Natural killer cell (primary cell): ENCODE measurements around the gene PNLIP. TPM values are rescaled to one million over a fixed set of nuclear protein-coding genes. Genes with fewer than 3 reads are reported as not detected.

Experiments used
- ATAC-seq, 3 donors: fragments of 150-1000 bp in 2 of 3; fragments of 200-7000 bp in 1 of 3; cut with Tn5 transposase; 1 replicate in 1 of 3; 2 replicates in 2 of 3; pipeline ENCODE4 v1.10.0; 2021; ENCODE audit warnings: mild to moderate bottlenecking in 2 of 3, moderate library complexity in 2 of 3
- DNase-seq, 2 donors: peaks; one replicate each; pipeline versions ENCODE4 v3.0.0 to v3.0.0-alpha.2; 2013 to 2021; ENCODE audit warnings: mixed read lengths in 1 of 2
- H3K27ac ChIP-seq: one replicate; pipeline ENCODE4 v1.5.1; 2013; ENCODE audit warnings: mild to moderate bottlenecking, low read length
- H3K27me3 ChIP-seq: one replicate; pipeline ENCODE4 v1.6.1; 2013; ENCODE audit warnings: low read length; ENCODE audit not compliant: control insufficient read depth, insufficient read depth
- H3K36me3 ChIP-seq: one replicate; pipeline ENCODE4 v1.6.1; 2013; ENCODE audit warnings: low read length; ENCODE audit not compliant: control insufficient read depth, insufficient read depth
- H3K4me1 ChIP-seq: one replicate; pipeline ENCODE4 v1.6.1; 2013; ENCODE audit warnings: low read length; ENCODE audit not compliant: control insufficient read depth, insufficient read depth
- H3K4me3 ChIP-seq: one replicate; pipeline ENCODE4 v1.5.1; 2013; ENCODE audit warnings: low read length
- H3K9me3 ChIP-seq: one replicate; pipeline ENCODE4 v1.6.1; 2013; ENCODE audit warnings: low read length; ENCODE audit not compliant: control insufficient read depth, insufficient read depth
- H3K27ac Mint-ChIP-seq, 2 donors: one replicate each; pipeline ENCODE4 v1.8.0; 2022; ENCODE audit warnings: mild to moderate bottlenecking in 2 of 2, mixed read lengths in 2 of 2, moderate library complexity in 1 of 2
- H3K27me3 Mint-ChIP-seq, 2 donors: one replicate each; pipeline ENCODE4 v1.8.0; 2022; ENCODE audit warnings: low read depth in 2 of 2, mixed read lengths in 2 of 2
- H3K36me3 Mint-ChIP-seq: one replicate; pipeline ENCODE4 v1.8.0; 2022; ENCODE audit warnings: mixed read lengths
- H3K4me1 Mint-ChIP-seq, 2 donors: one replicate each; pipeline ENCODE4 v1.8.0; 2022; ENCODE audit warnings: mixed read lengths in 2 of 2
- H3K4me3 Mint-ChIP-seq: one replicate; pipeline ENCODE4 v1.8.0; 2022; ENCODE audit warnings: mild to moderate bottlenecking, moderate library complexity, mixed read lengths
- H3K9me3 Mint-ChIP-seq, 2 donors: one replicate each; pipeline ENCODE4 v1.8.0; 2022; ENCODE audit warnings: mixed read lengths in 2 of 2
- CTCF ChIP-seq: fragments of 200-600 bp; IDR thresholded peaks from one replicate; pipeline ENCODE4 v1.8.0; 2022; ENCODE audit warnings: antibody characterized with exemption
- WGBS: methylation state at CpG from one replicate; pipeline ENCODE4 v1.1.7; 2013; ENCODE audit warnings: missing lambda C conversion rate; ENCODE audit not compliant: insufficient coverage; 5-methylcytosine and 5-hydroxymethylcytosine counted together
- intact Hi-C: fragments of 100-400 bp; cut with micrococcal nuclease; formaldehyde crosslinking; loops from one replicate; pipeline ENCODE4 v1.14.2; 2022
- total RNA-seq, 4 donors: library from RNA; stranded (reverse); fragments of 120-200 nt in 1 of 4; gene quantifications; one replicate each; pipeline versions ENCODE4 v1.2.3 to v1.2.4, GENCODE V29; 2013 to 2022

Gene PNLIP
- total RNA-seq, 3 donors from 2014 or later (not counting 1 experiment from before 2014, with no cell fraction given), result not detected

- Mint-ChIP-seq H3K4me1 (no peaks in the 10 kb centered on the region), H3K27me3 (no peaks in the 10 kb centered on the region), H3K9me3 (no peaks in the 10 kb centered on the region), H3K36me3 (no peaks in the 10 kb centered on the region), H3K27ac (no peak overlapping the region), H3K4me3 (no peak overlapping the region)
- DNase-seq (no peak), ATAC-seq (no peak)
- Histone ChIP-seq H3K36me3 (no peaks in the 10 kb centered on the region), H3K4me3 (no peak overlapping the region), H3K27ac (no peak overlapping the region), H3K9me3 (no peaks in the 10 kb centered on the region), H3K4me1 (no peaks in the 10 kb centered on the region), H3K27me3 (no peaks in the 10 kb centered on the region)
- 92% methylated on average over 11 of the region's 13 CpGs for WGBS
- TF ChIP-seq CTCF, result no peak
- intact Hi-C loops, result no loop called here
These were observed 7.7 kb downstream of the PNLIP start for GRCh38 chr10:116553378-116553980.

GRCh38 chr10:116554628-116555027 is 8.9 kb downstream of the PNLIP start:
- 81% methylated on average over 5 of the region's 5 CpGs for WGBS
- no peak for TF ChIP-seq CTCF
- Mint-ChIP-seq H3K27me3 (no peaks in the 10 kb centered on the region), H3K4me1 (no peaks in the 10 kb centered on the region), H3K27ac (no peak overlapping the region), H3K36me3 (no peaks in the 10 kb centered on the region), H3K4me3 (no peak overlapping the region), H3K9me3 (no peaks in the 10 kb centered on the region)
- Histone ChIP-seq H3K36me3 (no peaks in the 10 kb centered on the region), H3K4me1 (no peaks in the 10 kb centered on the region), H3K4me3 (no peak overlapping the region), H3K9me3 (no peaks in the 10 kb centered on the region), H3K27me3 (no peaks in the 10 kb centered on the region), H3K27ac (no peak overlapping the region)
- no peak for ATAC-seq
- intact Hi-C loops, result no loop called here
- no peak for DNase-seq

- H3K27ac ChIP-seq, result no peak overlapping the region
- no peak for ATAC-seq
- intact Hi-C loops, result no loop called here
- H3K27me3 ChIP-seq, result no peaks in the 10 kb centered on the region
- H3K4me3 ChIP-seq, result no peak overlapping the region
- no peaks in the 10 kb centered on the region for H3K4me1 Mint-ChIP-seq
- H3K27me3 Mint-ChIP-seq, result no peaks in the 10 kb centered on the region
- H3K36me3 Mint-ChIP-seq, result no peaks in the 10 kb centered on the region
- H3K9me3 ChIP-seq, result no peaks in the 10 kb centered on the region
- TF ChIP-seq CTCF, result no peak
- H3K9me3 Mint-ChIP-seq, result no peaks in the 10 kb centered on the region
- H3K4me1 ChIP-seq, result no peaks in the 10 kb centered on the region
- H3K4me3 Mint-ChIP-seq, result no peak overlapping the region
- no peak overlapping the region for H3K27ac Mint-ChIP-seq
- WGBS, result 76% methylated on average over 5 of the region's 6 CpGs
- no peaks in the 10 kb centered on the region for H3K36me3 ChIP-seq
- no peak for DNase-seq
These were observed 10.1 kb downstream of the PNLIP start for GRCh38 chr10:116555880-116556279.

- H3K36me3 Mint-ChIP-seq, result peaks cover 4% of the 10 kb centered on the region
- no peak overlapping the region for H3K27ac Mint-ChIP-seq
- peaks cover 0 to 3% of the 10 kb centered on the region in 2 donors for H3K9me3 Mint-ChIP-seq
- ATAC-seq (no peak), DNase-seq (no peak)
- Histone ChIP-seq H3K4me1 (no peaks in the 10 kb centered on the region), H3K27ac (no peak overlapping the region), H3K27me3 (no peaks in the 10 kb centered on the region), H3K9me3 (no peaks in the 10 kb centered on the region), H3K4me3 (no peak overlapping the region), H3K36me3 (no peaks in the 10 kb centered on the region)
- no peaks in the 10 kb centered on the region for H3K4me1 Mint-ChIP-seq
- 88% methylated on average over 5 of the region's 5 CpGs for WGBS
- no peak for TF ChIP-seq CTCF
- no peak overlapping the region for H3K4me3 Mint-ChIP-seq
- intact Hi-C loops, result no loop called here
- peaks cover 0 to 6% of the 10 kb centered on the region in 2 donors for H3K27me3 Mint-ChIP-seq
These were observed 11.7 kb downstream of the PNLIP start for GRCh38 chr10:116557305-116557880.
